ENCODE results near the gene TIMM13. TPM values are rescaled to one million over a fixed set of nuclear protein-coding genes. Genes with fewer than 3 reads are reported as not detected.

TIMM13 gene
- total and polyA plus RNA-seq, 4 donors: 27.2 to 103 (median 80.8) TPM

DNA sequence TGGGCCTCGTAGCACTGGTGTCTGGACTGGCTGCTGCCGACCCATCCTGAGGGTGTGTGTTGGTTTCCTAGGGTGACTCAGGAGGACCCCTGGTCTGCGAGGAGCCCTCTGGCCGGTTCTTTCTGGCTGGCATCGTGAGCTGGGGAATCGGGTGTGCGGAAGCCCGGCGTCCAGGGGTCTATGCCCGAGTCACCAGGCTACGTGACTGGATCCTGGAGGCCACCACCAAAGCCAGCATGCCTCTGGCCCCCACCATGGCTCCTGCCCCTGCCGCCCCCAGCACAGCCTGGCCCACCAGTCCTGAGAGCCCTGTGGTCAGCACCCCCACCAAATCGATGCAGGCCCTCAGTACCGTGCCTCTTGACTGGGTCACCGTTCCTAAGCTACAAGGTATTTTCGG lies 13.8 kb downstream of the TIMM13 start:
- no peak overlapping the region for H3K4me3 ChIP-seq
- H3K27me3 ChIP-seq (ENCODE audit: control insufficient read depth in 3 of 3, insufficient read depth in 3 of 3, low read length in 2 of 3): no peaks in the 10 kb centered on the region
- WGBS, 2 donors: 89 to 94% methylated on average over 16 of the region's 16 CpGs
- no peaks in the 10 kb centered on the region for H3K4me1 ChIP-seq (ENCODE audit: control insufficient read depth in 5 of 5, insufficient read depth in 5 of 5, low read length in 5 of 5)
- peaks cover 0 to 8% (median 2%) of the 10 kb centered on the region in 4 donors for H3K36me3 ChIP-seq (ENCODE audit: control insufficient read depth in 4 of 4, insufficient read depth in 4 of 4, low read length in 4 of 4)
- H3K9ac ChIP-seq (ENCODE audit: insufficient read depth in 1 of 2, low read length in 2 of 2): no peak overlapping the region
- peaks cover 0 to 3% (median 0%) of the 10 kb centered on the region in 4 donors for H3K9me3 ChIP-seq (ENCODE audit: control insufficient read depth in 4 of 4, insufficient read depth in 3 of 4, low read length in 3 of 4)
- H3K27ac ChIP-seq (ENCODE audit: low read depth in 1 of 2, low read length in 1 of 2): no peak overlapping the region
- TF ChIP-seq, protein P1, sequence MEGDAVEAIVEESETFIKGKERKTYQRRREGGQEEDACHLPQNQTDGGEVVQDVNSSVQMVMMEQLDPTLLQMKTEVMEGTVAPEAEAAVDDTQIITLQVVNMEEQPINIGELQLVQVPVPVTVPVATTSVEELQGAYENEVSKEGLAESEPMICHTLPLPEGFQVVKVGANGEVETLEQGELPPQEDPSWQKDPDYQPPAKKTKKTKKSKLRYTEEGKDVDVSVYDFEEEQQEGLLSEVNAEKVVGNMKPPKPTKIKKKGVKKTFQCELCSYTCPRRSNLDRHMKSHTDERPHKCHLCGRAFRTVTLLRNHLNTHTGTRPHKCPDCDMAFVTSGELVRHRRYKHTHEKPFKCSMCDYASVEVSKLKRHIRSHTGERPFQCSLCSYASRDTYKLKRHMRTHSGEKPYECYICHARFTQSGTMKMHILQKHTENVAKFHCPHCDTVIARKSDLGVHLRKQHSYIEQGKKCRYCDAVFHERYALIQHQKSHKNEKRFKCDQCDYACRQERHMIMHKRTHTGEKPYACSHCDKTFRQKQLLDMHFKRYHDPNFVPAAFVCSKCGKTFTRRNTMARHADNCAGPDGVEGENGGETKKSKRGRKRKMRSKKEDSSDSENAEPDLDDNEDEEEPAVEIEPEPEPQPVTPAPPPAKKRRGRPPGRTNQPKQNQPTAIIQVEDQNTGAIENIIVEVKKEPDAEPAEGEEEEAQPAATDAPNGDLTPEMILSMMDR (IDR thresholded peaks at IDR 0.05; ENCODE audit: control extremely low read depth, extremely low read depth): no peak
- DNase-seq: no peak
- no peak for ATAC-seq (ENCODE audit: insufficient read depth, low FRiP score)

DNA sequence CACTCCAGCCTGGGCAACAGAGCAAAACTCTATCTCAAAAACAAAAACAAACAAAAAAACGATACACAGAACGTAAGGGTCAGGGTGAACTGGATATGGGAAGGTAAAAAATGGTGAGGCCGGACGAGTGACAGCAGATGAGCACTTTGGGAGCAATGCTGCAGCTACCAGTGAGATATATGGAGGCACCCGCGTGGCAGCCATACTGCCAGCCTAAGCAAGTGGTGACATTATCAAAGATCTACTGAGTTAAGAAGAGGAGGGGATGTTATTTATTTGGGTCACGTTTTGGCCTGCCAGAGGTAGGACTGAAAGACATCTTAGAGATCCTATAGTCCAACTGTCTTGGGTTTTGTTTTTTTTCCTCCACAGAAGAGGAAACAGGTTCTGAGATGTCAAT lies 14.2 kb downstream of the TIMM13 start:
- no peaks in the 10 kb centered on the region for H3K27me3 ChIP-seq (ENCODE audit: control insufficient read depth in 3 of 3, insufficient read depth in 3 of 3, low read length in 2 of 3)
- TF ChIP-seq, protein P1 (IDR thresholded peaks at IDR 0.05; ENCODE audit: control extremely low read depth, extremely low read depth): no peak
- no peak overlapping the region for H3K27ac ChIP-seq (ENCODE audit: low read depth in 1 of 2, low read length in 1 of 2)
- ATAC-seq (ENCODE audit: insufficient read depth, low FRiP score) (no peak), DNase-seq (no peak)
- H3K4me1 ChIP-seq (ENCODE audit: control insufficient read depth in 5 of 5, insufficient read depth in 5 of 5, low read length in 5 of 5): no peaks in the 10 kb centered on the region
- H3K4me3 ChIP-seq: no peak overlapping the region
- peaks cover 0 to 8% (median 2%) of the 10 kb centered on the region in 4 donors for H3K36me3 ChIP-seq (ENCODE audit: control insufficient read depth in 4 of 4, insufficient read depth in 4 of 4, low read length in 4 of 4)
- 78 to 92% methylated on average over 7 of the region's 7 CpGs for WGBS, 2 donors
- peaks cover 0 to 5% (median 0%) of the 10 kb centered on the region in 4 donors for H3K9me3 ChIP-seq (ENCODE audit: control insufficient read depth in 4 of 4, insufficient read depth in 3 of 4, low read length in 3 of 4)
- no peak overlapping the region for H3K9ac ChIP-seq (ENCODE audit: insufficient read depth in 1 of 2, low read length in 2 of 2)

DNA sequence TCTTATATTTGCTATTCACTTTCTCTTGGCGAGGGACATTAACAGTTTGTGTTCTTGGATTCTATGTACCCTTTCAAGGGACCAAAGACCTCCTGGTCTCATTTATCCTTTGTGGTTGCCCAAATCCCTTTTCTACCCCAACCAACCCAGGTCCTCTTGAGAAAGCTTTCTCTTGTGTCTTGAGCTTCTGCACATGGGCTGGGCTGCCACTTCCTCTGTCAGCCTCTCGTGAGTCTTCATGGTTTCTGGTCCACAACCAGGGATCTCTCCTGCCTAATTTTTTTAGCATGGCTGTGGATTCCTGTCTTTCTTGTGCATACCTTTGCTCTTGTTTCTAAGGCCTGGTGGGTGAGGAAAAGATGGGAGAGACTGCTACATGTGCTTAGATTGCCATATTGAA lies 14.9 kb downstream of the TIMM13 start:
- TF ChIP-seq, protein P1 (IDR thresholded peaks at IDR 0.05; ENCODE audit: control extremely low read depth, extremely low read depth): no peak
- Histone ChIP-seq H3K4me3 (no peak overlapping the region), H3K27ac (ENCODE audit: low read depth in 1 of 2, low read length in 1 of 2) (no peak overlapping the region), H3K36me3 (ENCODE audit: control insufficient read depth in 4 of 4, insufficient read depth in 4 of 4, low read length in 4 of 4) (peaks cover 0 to 8% (median 2%) of the 10 kb centered on the region in 4 donors), H3K27me3 (ENCODE audit: control insufficient read depth in 3 of 3, insufficient read depth in 3 of 3, low read length in 2 of 3) (no peaks in the 10 kb centered on the region), H3K4me1 (ENCODE audit: control insufficient read depth in 5 of 5, insufficient read depth in 5 of 5, low read length in 5 of 5) (no peaks in the 10 kb centered on the region), H3K9ac (ENCODE audit: insufficient read depth in 1 of 2, low read length in 2 of 2) (no peak overlapping the region), H3K9me3 (ENCODE audit: control insufficient read depth in 4 of 4, insufficient read depth in 3 of 4, low read length in 3 of 4) (peaks cover 0 to 5% (median 0%) of the 10 kb centered on the region in 4 donors)
- no peak for DNase-seq
- 53 to 56% methylated on average over 2 of the region's 2 CpGs for WGBS, 2 donors
- no peak for ATAC-seq (ENCODE audit: insufficient read depth, low FRiP score)

DNA sequence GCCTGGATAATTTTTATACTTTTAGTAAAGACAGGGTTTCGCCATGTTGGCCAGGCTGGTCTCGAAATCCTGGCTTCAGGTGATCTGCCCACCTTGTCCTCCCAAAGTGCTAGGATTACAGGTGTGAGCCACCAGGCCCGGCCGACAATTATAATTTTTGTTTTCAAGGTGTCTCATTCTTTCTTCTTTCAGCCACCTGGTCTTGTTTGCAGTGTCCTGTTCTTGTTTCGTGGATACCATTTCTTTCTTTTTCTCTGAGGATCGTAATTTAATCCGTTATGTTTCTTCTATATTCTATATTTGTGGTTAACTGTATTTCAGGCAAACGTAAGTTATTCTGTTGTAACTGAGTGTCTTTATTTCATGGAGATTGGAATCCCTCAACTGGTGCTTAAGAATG lies 15.7 kb downstream of the TIMM13 start:
- TF ChIP-seq, protein P1 (IDR thresholded peaks at IDR 0.05; ENCODE audit: control extremely low read depth, extremely low read depth): no peak
- Histone ChIP-seq H3K9me3 (ENCODE audit: control insufficient read depth in 4 of 4, insufficient read depth in 3 of 4, low read length in 3 of 4) (peaks cover 0 to 5% (median 0%) of the 10 kb centered on the region in 4 donors), H3K4me3 (no peak overlapping the region), H3K9ac (ENCODE audit: insufficient read depth in 1 of 2, low read length in 2 of 2) (no peak overlapping the region), H3K27ac (ENCODE audit: low read depth in 1 of 2, low read length in 1 of 2) (no peak overlapping the region), H3K27me3 (ENCODE audit: control insufficient read depth in 3 of 3, insufficient read depth in 3 of 3, low read length in 2 of 3) (no peaks in the 10 kb centered on the region), H3K36me3 (ENCODE audit: control insufficient read depth in 4 of 4, insufficient read depth in 4 of 4, low read length in 4 of 4) (peaks cover 0 to 6% (median 1%) of the 10 kb centered on the region in 4 donors), H3K4me1 (ENCODE audit: control insufficient read depth in 5 of 5, insufficient read depth in 5 of 5, low read length in 5 of 5) (no peaks in the 10 kb centered on the region)
- DNase-seq (no peak), ATAC-seq (ENCODE audit: insufficient read depth, low FRiP score) (no peak)
- whole genome bisulfite sequencing, 2 donors: 87 to 89% methylated on average over 8 of the region's 8 CpGs

Measured in lung (tissue), 12 donors.